ENCODE results near the gene ARPC4. TPM values are rescaled to one million over a fixed set of nuclear protein-coding genes. Genes with fewer than 3 reads are reported as not detected.
"Not testable (repeated sequence)": the region's sequence is repeated elsewhere in the genome, so short reads cannot be mapped to it uniquely, and the experiment has no call there.

The ARPC4 gene
- total RNA-seq, 1 donor from 2014 or later = 129 TPM

DNA sequence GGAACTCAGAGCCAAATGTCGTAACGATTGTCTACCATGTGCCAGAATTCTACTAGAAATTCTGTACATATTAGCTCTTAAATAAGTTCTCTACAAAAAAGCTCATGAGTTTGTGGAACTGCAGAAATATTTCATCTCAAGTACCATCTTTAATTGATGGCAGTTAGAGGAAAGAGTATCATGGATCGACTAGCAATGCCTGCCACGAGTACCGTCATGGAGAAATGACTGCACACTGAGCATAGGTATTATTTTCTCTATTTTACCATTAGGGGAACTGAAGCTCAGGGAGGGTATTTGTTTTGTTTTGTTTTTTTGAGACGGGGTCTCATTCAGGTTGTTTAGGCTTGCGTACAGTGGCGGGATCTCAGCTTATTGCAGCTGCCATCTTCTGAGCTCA lies 48.1 kb downstream of the ARPC4 start:
- Mint-ChIP-seq H3K36me3 (ENCODE audit: insufficient read depth) (peaks cover 8% of the 10 kb centered on the region), H3K27ac (no peak overlapping the region), H3K4me3 (ENCODE audit: low read depth) (no peak overlapping the region), H3K4me1 (ENCODE audit: low read depth) (peaks cover 3% of the 10 kb centered on the region), H3K27me3 (no peaks in the 10 kb centered on the region), H3K9me3 (ENCODE audit: low read depth) (no peaks in the 10 kb centered on the region)
- TF ChIP-seq, protein P1, sequence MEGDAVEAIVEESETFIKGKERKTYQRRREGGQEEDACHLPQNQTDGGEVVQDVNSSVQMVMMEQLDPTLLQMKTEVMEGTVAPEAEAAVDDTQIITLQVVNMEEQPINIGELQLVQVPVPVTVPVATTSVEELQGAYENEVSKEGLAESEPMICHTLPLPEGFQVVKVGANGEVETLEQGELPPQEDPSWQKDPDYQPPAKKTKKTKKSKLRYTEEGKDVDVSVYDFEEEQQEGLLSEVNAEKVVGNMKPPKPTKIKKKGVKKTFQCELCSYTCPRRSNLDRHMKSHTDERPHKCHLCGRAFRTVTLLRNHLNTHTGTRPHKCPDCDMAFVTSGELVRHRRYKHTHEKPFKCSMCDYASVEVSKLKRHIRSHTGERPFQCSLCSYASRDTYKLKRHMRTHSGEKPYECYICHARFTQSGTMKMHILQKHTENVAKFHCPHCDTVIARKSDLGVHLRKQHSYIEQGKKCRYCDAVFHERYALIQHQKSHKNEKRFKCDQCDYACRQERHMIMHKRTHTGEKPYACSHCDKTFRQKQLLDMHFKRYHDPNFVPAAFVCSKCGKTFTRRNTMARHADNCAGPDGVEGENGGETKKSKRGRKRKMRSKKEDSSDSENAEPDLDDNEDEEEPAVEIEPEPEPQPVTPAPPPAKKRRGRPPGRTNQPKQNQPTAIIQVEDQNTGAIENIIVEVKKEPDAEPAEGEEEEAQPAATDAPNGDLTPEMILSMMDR (IDR thresholded peaks at IDR 0.05; ENCODE audit: unreplicated experiment) = no peak
- DNase-seq (ENCODE audit: low spot score, unreplicated experiment) = no peak

DNA sequence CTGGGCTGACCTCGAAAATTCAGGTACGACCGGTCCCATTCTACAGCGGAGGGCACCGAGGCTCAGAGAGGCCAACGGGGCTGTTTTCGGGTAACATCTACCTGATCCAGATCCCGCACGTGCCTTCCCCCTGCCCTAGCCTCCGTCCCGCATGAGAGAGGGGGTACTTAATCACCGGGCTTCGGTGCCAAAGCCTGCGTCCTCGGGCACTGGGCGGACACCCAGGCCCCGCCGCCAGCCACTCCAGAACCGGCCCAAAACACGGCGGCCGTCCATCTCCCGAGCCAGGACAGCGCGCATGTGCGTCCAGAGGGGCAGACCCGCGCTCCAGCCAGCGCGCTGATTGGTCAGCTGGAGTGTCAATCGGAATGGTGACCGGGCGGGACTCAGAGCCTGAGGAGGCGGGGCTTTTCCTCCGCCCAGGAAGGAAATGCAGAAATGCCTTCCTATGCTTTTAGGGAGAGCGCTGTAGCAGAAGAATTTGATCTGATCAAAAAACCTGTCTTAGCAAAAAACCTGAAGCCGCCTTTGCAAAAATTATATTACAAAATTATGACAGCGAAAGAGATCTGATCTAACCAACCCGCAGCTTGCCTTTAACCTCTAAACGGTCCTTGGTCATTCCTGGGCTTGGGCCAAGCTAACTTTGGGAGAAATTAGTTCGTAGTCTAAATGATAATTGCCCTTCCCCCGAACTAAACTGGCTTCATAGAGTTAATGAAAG lies 51.0 kb downstream of the ARPC4 start, which contains the start of gene RPUSD3:
Gene RPUSD3, minus strand, starts transcription at position 294 of the 724 bp plus-strand sequence. Its CDS starts 18 bp downstream, at position 276.
- TF ChIP-seq, protein P1 (IDR thresholded peaks at IDR 0.05; ENCODE audit: unreplicated experiment) = no peak
- Mint-ChIP-seq H3K4me3 (ENCODE audit: low read depth) (peak within 1 kb of the TSS; percentile 98), H3K9me3 (ENCODE audit: low read depth) (no peaks in the 10 kb centered on the region), H3K36me3 (ENCODE audit: insufficient read depth) (peaks cover 8% of the 10 kb centered on the region), H3K27me3 (no peaks in the 10 kb centered on the region), H3K27ac (peak within 1 kb of the TSS; percentile 94), H3K4me1 (ENCODE audit: low read depth) (peaks cover 8% of the 10 kb centered on the region)
- DNase-seq (ENCODE audit: low spot score, unreplicated experiment) = peak; percentile 99

DNA sequence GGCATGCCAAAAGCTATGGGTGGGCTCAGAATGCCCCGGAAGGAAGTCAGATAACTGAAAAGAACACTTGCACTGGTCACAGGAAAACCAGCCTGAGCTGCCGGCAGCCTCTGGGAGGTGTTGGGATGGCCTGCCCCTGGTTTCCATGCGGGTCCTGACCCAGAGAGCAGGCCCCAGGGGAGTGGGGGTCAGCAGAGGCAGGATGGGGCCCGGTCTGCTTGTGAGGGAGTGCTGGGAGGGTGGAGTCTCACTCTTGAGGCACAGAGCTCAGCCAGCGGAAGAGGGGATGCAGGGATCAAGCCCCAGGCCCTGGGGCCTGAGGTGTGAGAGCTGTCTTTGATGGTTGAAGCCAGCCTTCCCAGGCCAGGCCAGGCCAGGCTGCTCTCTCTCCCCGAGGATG lies 53.3 kb downstream of the ARPC4 start:
- DNase-seq (ENCODE audit: low spot score, unreplicated experiment) = no peak
- Mint-ChIP-seq H3K27ac (no peak overlapping the region), H3K4me1 (ENCODE audit: low read depth) (peaks cover 9% of the 10 kb centered on the region), H3K9me3 (ENCODE audit: low read depth) (no peaks in the 10 kb centered on the region), H3K4me3 (ENCODE audit: low read depth) (no peak overlapping the region), H3K27me3 (peaks cover 3% of the 10 kb centered on the region), H3K36me3 (ENCODE audit: insufficient read depth) (peaks cover 7% of the 10 kb centered on the region)
- TF ChIP-seq, protein P1 (IDR thresholded peaks at IDR 0.05; ENCODE audit: unreplicated experiment) = no peak

DNA sequence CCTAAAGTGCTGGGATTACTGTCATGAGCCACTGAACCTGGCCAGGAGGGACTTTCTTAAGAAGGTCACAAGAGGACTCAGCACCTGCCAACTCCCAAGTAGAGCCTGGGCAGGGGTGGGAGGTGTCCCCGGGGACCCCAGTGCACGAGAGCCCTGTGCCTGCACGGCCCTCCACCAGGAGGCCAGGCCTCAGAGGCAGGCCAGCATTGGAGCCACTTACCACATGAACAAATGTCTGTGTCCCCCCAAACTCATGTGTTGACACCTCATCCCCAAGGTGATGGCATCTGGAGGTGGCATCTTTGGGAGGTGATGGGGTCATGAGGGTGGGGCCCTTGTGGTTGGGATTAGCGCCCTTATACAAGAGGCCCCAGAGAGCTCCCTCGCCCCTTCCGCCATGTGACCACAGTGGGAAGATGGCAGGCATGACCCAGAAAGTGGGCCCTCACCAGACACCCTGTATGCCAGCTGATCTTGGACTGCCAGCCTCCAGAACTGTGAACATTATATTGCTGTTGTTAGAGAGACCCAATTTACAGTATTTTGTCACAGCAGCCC lies 54.1 kb downstream of the ARPC4 start:
- H3K9me3 Mint-ChIP-seq (ENCODE audit: low read depth) = no peaks in the 10 kb centered on the region
- TF ChIP-seq, protein P1 (IDR thresholded peaks at IDR 0.05; ENCODE audit: unreplicated experiment) = no peak
- peaks cover 9% of the 10 kb centered on the region for H3K4me1 Mint-ChIP-seq (ENCODE audit: low read depth)
- H3K27ac Mint-ChIP-seq = no peak overlapping the region
- H3K4me3 Mint-ChIP-seq (ENCODE audit: low read depth) = no peak overlapping the region
- H3K27me3 Mint-ChIP-seq = peaks cover 8% of the 10 kb centered on the region
- DNase-seq (ENCODE audit: low spot score, unreplicated experiment) = no peak
- peaks cover 4% of the 10 kb centered on the region for H3K36me3 Mint-ChIP-seq (ENCODE audit: insufficient read depth)

DNA sequence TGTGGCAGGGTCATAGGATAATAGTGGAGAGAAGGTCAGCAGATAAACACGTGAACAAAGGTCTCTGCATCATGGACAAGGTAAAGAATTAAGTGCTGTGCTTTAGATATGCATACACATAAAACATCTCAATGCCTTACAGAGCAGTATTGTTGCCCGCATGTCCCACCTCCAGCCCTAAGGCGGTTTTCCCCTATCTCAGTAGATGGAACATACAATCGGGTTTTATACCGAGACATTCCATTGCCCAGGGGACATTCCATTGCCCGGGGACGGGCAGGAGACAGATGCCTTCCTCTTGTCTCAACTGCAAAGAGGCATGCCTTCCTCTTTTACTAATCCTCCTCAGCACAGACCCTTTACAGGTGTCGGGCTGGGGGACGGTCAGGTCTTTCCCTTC lies 55.0 kb downstream of the ARPC4 start:
- not testable (repeated sequence) for H3K27me3 Mint-ChIP-seq; H3K9me3 Mint-ChIP-seq (ENCODE audit: low read depth); DNase-seq (ENCODE audit: low spot score, unreplicated experiment); H3K4me3 Mint-ChIP-seq (ENCODE audit: low read depth); H3K4me1 Mint-ChIP-seq (ENCODE audit: low read depth); H3K36me3 Mint-ChIP-seq (ENCODE audit: insufficient read depth)
- peak overlapping the region; percentile 67 for H3K27ac Mint-ChIP-seq

DNA sequence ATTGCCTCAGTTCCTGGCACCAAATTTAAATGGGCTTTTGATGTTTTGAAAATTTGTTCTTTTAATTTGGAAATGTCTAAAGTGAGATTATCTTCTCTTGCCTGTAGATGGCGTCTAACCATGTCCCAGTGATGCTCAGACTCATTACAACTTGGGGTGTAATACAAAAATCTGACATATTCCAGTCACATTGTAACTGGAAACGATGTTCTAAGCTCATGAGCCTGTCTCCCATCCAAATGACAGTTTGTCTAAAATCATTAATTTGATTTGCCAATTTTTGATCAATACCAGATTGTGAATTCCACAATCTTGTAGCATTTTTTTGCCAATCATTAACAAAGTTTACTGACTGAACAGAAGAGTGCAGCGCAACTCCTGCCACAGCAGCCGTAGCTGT lies 56.0 kb downstream of the ARPC4 start:
- H3K9me3 Mint-ChIP-seq (ENCODE audit: low read depth); H3K36me3 Mint-ChIP-seq (ENCODE audit: insufficient read depth); H3K4me3 Mint-ChIP-seq (ENCODE audit: low read depth); DNase-seq (ENCODE audit: low spot score, unreplicated experiment): not testable (repeated sequence)
- Mint-ChIP-seq H3K27ac (peak overlapping the region; percentile 6), H3K27me3 (peaks cover 12% of the 10 kb centered on the region), H3K4me1 (ENCODE audit: low read depth) (peaks cover 15% of the 10 kb centered on the region)
- TF ChIP-seq, protein P1 (IDR thresholded peaks at IDR 0.05; ENCODE audit: unreplicated experiment) = peak; percentile 65

DNA sequence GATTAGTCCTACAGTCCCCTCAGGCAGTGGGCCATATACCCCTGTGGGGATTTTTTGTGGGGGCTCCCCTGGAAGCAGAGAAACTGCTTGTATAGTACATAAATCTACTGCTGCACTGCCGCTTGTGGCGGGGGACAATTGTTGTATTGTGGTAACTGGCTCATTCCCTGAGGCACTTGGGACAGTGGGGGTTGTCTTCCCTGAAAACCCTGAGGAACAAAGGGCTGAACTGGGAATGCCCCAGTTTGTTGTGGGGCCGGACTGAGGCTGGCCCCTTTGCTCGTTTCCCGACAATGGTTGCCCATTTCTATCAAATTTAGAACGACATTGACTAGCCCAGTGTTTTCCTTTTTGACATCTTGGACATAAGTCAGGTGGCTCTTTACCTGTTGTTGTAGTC lies 58.5 kb downstream of the ARPC4 start:
- H3K4me1 Mint-ChIP-seq (ENCODE audit: low read depth) = peaks cover 21% of the 10 kb centered on the region
- H3K36me3 Mint-ChIP-seq (ENCODE audit: insufficient read depth); DNase-seq (ENCODE audit: low spot score, unreplicated experiment); H3K4me3 Mint-ChIP-seq (ENCODE audit: low read depth); H3K9me3 Mint-ChIP-seq (ENCODE audit: low read depth); H3K27ac Mint-ChIP-seq: not testable (repeated sequence)
- peaks cover 15% of the 10 kb centered on the region for H3K27me3 Mint-ChIP-seq

DNA sequence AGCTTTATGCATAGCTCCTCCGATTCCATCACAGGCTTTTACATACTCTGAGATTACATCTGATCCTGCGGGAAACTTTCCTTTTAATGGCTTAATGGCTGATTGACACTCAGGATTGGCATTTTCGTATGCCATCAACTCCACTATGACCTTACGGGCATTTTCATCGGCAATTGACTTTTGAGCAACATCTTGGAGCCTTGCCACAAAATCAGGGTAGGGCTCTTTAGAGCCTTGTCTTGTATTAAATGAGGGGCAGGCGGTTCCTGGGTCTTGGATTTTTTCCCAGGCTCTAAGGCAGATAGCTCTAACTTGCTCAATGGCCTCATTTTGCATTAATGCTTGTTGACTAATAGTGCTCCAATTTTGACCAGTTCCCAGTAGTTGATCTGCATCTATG lies 59.0 kb downstream of the ARPC4 start:
- peaks cover 15% of the 10 kb centered on the region for H3K27me3 Mint-ChIP-seq
- H3K9me3 Mint-ChIP-seq (ENCODE audit: low read depth) = not testable (repeated sequence)

More for the DNA sequence above, 59.0 kb downstream of the ARPC4 start:
- peaks cover 21% of the 10 kb centered on the region for H3K4me1 Mint-ChIP-seq (ENCODE audit: low read depth)
- H3K4me3 Mint-ChIP-seq (ENCODE audit: low read depth); DNase-seq (ENCODE audit: low spot score, unreplicated experiment); H3K36me3 Mint-ChIP-seq (ENCODE audit: insufficient read depth); H3K27ac Mint-ChIP-seq: not testable (repeated sequence)
